Panc1 (cell line): ENCODE data around the gene ANO6. TPM values are rescaled to one million over a fixed set of nuclear protein-coding genes. Genes with fewer than 3 reads are reported as not detected.

Experiments used
- ATAC-seq: fragments of 200-7000 bp; cut with Tn5 transposase; 2 replicates; pipeline ENCODE4 v1.9.1; 2020; ENCODE audit warnings: mild to moderate bottlenecking, moderate library complexity
- BruUV-seq: library from RNA; stranded (reverse); fragments of 400-500 nt; replicated peaks from 2 replicates; lab custom pipeline; 2021; lab: Mats Ljungman, UMichigan
- CTCF ChIA-PET: fragments of 300-600 bp; sonication (Branson Sonifier 250); formaldehyde crosslinking; loops from one replicate; lab custom pipeline; 2022; ENCODE audit warnings: antibody characterized with exemption; lab: Charles Lee
- POLR2A ChIA-PET: fragments of 300-600 bp; sonication (Branson Sonifier 250); formaldehyde crosslinking; loops from one replicate; lab custom pipeline; 2022; ENCODE audit warnings: antibody characterized with exemption; lab: Charles Lee
- DNase-seq: peaks from one replicate; pipeline ENCODE4 v3.0.0-alpha.2; 2010; ENCODE audit warnings: low read depth, low spot score
- H3K27ac ChIP-seq: 2 replicates; pipeline ENCODE4 v1.5.1; 2011; ENCODE audit warnings: mild to moderate bottlenecking, low read length, inconsistent platforms
- H3K27me3 ChIP-seq: fragments of 200-500 bp; sonication (Bioruptor generic); 2 replicates; pipeline ENCODE4 v1.6.0; 2014; ENCODE audit warnings: low read length, inconsistent platforms; ENCODE audit not compliant: control insufficient read depth, insufficient read depth
- H3K36me3 ChIP-seq: fragments of 200-500 bp; sonication (Bioruptor generic); 2 replicates; pipeline ENCODE4 v1.5.1; 2014; ENCODE audit warnings: inconsistent platforms, mild to moderate bottlenecking, low read length, moderate library complexity; ENCODE audit not compliant: control insufficient read depth, insufficient read depth
- H3K4me1 ChIP-seq: 2 replicates; pipeline ENCODE4 v1.5.1; 2011; ENCODE audit warnings: inconsistent platforms, mild to moderate bottlenecking, low read length, moderate library complexity; ENCODE audit not compliant: control insufficient read depth, insufficient read depth
- H3K4me3 ChIP-seq, 2 experiments: 2 replicates each; pipeline ENCODE4 v1.5.1; 2011 to 2012; ENCODE audit warnings: low read depth in 2 of 2, low read length in 2 of 2, mild to moderate bottlenecking in 2 of 2, inconsistent platforms in 1 of 2, moderate library complexity in 1 of 2
- H3K9me3 ChIP-seq: fragments of 200-500 bp; sonication (Bioruptor generic); 2 replicates; pipeline ENCODE4 v1.5.1; 2014; ENCODE audit warnings: low read depth, mild to moderate bottlenecking, inconsistent platforms, low read length, moderate library complexity; ENCODE audit not compliant: control insufficient read depth, insufficient read depth
- POLR2AphosphoS5 ChIP-seq: IDR thresholded peaks from 2 replicates; pipeline ENCODE4 v1.6.1; 2012; ENCODE audit warnings: mild to moderate bottlenecking, low read depth, low read length, moderate library complexity
- SIN3A ChIP-seq: IDR thresholded peaks from 2 replicates; pipeline ENCODE4 v1.6.1; 2012; ENCODE audit warnings: low read depth, mild to moderate bottlenecking, low read length, moderate library complexity, borderline replicate concordance; ENCODE audit not compliant: insufficient read depth
- TCF7L2 ChIP-seq: IDR thresholded peaks from 2 replicates; pipeline ENCODE4 v1.6.1; 2011; ENCODE audit warnings: mild to moderate bottlenecking, low read depth, low read length, inconsistent platforms
- in situ Hi-C: cut with HindIII; loops from 2 replicates; pipeline ENCODE4 v1.10.0; 2016; ENCODE audit warnings: low sequenced_read_pairs, low pct_unique_long_range_greater_than_20kb
- intact Hi-C: fragments of 100-400 bp; cut with micrococcal nuclease; formaldehyde crosslinking; loops from one replicate; pipeline ENCODE4 v1.10.0; 2022; ENCODE audit not compliant: unreplicated experiment
- total RNA-seq: library from RNA; stranded (reverse); gene quantifications from one replicate; pipeline ENCODE4 v1.2.1, GENCODE V29; 2021; ENCODE audit not compliant: unreplicated experiment
- TF ChIP-seq, protein P1 (sequence below), 2 experiments: IDR thresholded peaks; 2 replicates each; pipeline ENCODE4 v1.6.1; 2011 to 2012; ENCODE audit warnings: low read depth in 2 of 2, control low read depth in 1 of 2, low read length in 1 of 2, mild to moderate bottlenecking in 1 of 2, moderate library complexity in 1 of 2; ENCODE audit not compliant: insufficient read depth in 1 of 2
- TF ChIP-seq, protein P2 (sequence below): fragments of 450-650 bp; IDR thresholded peaks from 2 replicates; pipeline ENCODE4 v1.5.1; 2017; ENCODE audit warnings: mild to moderate bottlenecking

The ANO6 gene
- total RNA-seq, 1 experiment from 2014 or later = 120 TPM

DNA sequence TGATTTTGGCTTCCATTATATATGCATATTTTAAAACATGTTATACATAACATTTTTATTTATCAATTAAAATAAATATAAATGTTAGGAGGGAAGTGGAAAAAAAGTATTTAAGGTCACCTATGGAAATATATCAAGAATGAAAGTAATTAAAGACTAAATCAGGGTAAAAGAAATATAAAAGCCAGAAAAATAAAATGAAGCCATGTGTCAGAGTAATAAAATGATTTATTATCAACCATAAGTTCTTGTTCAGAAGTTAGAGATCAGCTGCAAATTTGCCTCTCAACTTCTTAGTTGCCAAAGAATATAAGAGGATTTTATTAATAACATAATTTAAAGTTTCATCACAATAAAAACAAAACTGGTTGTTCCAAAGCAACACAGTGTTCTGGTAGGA, 121.9 kb downstream of the ANO6 start:
- ChIA-PET POLR2A (interaction anchor here (0.6 kb wide), 1 partner anchor 37 kb away, joined by 3 read pairs; no protein-coding TSS in a partner anchor), CTCF (no interaction called here)
- no peak overlapping the region for H3K4me3 ChIP-seq
- no peaks in the 10 kb centered on the region; the same call in 1 of the 2 replicates for H3K4me1 ChIP-seq
- peaks cover 5% of the 10 kb centered on the region for H3K36me3 ChIP-seq
- ATAC-seq = no peak
- TF ChIP-seq, protein P1, sequence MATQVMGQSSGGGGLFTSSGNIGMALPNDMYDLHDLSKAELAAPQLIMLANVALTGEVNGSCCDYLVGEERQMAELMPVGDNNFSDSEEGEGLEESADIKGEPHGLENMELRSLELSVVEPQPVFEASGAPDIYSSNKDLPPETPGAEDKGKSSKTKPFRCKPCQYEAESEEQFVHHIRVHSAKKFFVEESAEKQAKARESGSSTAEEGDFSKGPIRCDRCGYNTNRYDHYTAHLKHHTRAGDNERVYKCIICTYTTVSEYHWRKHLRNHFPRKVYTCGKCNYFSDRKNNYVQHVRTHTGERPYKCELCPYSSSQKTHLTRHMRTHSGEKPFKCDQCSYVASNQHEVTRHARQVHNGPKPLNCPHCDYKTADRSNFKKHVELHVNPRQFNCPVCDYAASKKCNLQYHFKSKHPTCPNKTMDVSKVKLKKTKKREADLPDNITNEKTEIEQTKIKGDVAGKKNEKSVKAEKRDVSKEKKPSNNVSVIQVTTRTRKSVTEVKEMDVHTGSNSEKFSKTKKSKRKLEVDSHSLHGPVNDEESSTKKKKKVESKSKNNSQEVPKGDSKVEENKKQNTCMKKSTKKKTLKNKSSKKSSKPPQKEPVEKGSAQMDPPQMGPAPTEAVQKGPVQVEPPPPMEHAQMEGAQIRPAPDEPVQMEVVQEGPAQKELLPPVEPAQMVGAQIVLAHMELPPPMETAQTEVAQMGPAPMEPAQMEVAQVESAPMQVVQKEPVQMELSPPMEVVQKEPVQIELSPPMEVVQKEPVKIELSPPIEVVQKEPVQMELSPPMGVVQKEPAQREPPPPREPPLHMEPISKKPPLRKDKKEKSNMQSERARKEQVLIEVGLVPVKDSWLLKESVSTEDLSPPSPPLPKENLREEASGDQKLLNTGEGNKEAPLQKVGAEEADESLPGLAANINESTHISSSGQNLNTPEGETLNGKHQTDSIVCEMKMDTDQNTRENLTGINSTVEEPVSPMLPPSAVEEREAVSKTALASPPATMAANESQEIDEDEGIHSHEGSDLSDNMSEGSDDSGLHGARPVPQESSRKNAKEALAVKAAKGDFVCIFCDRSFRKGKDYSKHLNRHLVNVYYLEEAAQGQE (IDR thresholded peaks at IDR 0.05; ENCODE audit: insufficient read depth in 1 of 2, low read depth in 2 of 2, low read length in 1 of 2) = no peak
- TF ChIP-seq SIN3A = no peak
- no peak for TF ChIP-seq POLR2AphosphoS5
- TF ChIP-seq, protein P2, sequence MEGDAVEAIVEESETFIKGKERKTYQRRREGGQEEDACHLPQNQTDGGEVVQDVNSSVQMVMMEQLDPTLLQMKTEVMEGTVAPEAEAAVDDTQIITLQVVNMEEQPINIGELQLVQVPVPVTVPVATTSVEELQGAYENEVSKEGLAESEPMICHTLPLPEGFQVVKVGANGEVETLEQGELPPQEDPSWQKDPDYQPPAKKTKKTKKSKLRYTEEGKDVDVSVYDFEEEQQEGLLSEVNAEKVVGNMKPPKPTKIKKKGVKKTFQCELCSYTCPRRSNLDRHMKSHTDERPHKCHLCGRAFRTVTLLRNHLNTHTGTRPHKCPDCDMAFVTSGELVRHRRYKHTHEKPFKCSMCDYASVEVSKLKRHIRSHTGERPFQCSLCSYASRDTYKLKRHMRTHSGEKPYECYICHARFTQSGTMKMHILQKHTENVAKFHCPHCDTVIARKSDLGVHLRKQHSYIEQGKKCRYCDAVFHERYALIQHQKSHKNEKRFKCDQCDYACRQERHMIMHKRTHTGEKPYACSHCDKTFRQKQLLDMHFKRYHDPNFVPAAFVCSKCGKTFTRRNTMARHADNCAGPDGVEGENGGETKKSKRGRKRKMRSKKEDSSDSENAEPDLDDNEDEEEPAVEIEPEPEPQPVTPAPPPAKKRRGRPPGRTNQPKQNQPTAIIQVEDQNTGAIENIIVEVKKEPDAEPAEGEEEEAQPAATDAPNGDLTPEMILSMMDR = no peak
- TF ChIP-seq TCF7L2 = no peak
- in situ Hi-C loops (no loop called here), intact Hi-C loops (no loop called here)
- no peaks in the 10 kb centered on the region for H3K9me3 ChIP-seq
- no peak for DNase-seq
- H3K27ac ChIP-seq = no peak overlapping the region
- H3K27me3 ChIP-seq = no peaks in the 10 kb centered on the region
- BruUV-seq = no TSS peak

DNA sequence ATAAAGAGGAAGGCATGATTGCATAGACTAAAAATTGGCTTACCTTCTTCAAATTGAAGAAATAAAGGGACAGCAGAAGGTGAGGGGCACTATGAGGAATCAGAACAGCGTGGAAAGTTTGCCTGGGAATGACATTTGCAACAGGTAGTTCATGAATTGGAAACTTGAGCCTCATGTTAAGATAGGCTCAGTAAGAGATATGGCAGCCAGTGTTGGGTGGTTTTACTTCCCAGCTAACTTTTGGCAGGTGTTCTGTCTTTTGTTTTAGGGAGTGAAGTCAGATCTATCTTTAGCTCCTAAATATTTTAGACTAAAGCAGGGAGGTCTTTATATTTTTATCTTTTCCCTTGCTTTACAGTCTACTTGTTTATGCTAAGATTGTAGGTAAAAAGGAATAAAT, 122.4 kb downstream of the ANO6 start:
- Histone ChIP-seq H3K4me1 (no peaks in the 10 kb centered on the region; the same call in 1 of the 2 replicates), H3K4me3 (no peak overlapping the region), H3K27me3 (no peaks in the 10 kb centered on the region), H3K36me3 (peaks cover 4% of the 10 kb centered on the region; the same call in 1 of the 2 replicates), H3K27ac (no peak overlapping the region), H3K9me3 (no peaks in the 10 kb centered on the region)
- CTCF ChIA-PET = no interaction called here
- no TSS peak for BruUV-seq
- intact Hi-C loops = no loop called here
- no peak for DNase-seq
- no peak for ATAC-seq
- TF ChIP-seq POLR2AphosphoS5 = no peak
- TF ChIP-seq, protein P1 (IDR thresholded peaks at IDR 0.05; ENCODE audit: insufficient read depth in 1 of 2, low read depth in 2 of 2, low read length in 1 of 2) = no peak
- TF ChIP-seq, protein P2 = no peak
- TF ChIP-seq TCF7L2 = no peak
- TF ChIP-seq SIN3A = no peak
- in situ Hi-C loops = no loop called here
- POLR2A ChIA-PET = no interaction called here
